ENCODE measurements around the gene MMP24.
"Not testable (repeated sequence)": the region's sequence is repeated elsewhere in the genome, so short reads cannot be mapped to it uniquely, and the experiment has no call there.

Gene MMP24

DNA sequence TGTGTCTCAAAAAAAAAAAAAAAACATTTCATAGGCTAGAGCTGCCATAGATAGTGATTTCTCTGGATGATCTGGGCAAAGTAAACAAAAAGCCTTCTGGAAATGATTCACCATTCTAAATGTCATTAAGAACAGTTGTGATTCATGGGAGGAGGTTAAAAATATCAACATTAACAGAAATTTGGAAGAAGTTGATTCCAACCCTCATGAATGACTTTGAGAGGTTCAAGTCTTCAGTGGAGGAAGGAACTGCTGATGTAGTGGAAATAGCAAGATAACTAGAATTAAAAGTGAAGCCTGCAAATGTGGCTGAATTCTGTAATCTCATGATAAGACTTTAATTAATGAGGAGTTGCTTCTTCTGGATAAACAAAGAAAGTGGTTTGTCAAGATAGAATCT lies 26.8 kb upstream of the MMP24 start:
- DNase-seq (ENCODE audit: low spot score in 2 of 2) (no peak), ATAC-seq (ENCODE audit: low read depth) (no peak)
- Mint-ChIP-seq H3K36me3 (peaks cover 23% of the 10 kb centered on the region), H3K27ac (no peak overlapping the region), H3K4me3 (no peak overlapping the region), H3K27me3 (no peaks in the 10 kb centered on the region), H3K9me3 (peaks cover 9% of the 10 kb centered on the region), H3K4me1 (no peaks in the 10 kb centered on the region)

DNA sequence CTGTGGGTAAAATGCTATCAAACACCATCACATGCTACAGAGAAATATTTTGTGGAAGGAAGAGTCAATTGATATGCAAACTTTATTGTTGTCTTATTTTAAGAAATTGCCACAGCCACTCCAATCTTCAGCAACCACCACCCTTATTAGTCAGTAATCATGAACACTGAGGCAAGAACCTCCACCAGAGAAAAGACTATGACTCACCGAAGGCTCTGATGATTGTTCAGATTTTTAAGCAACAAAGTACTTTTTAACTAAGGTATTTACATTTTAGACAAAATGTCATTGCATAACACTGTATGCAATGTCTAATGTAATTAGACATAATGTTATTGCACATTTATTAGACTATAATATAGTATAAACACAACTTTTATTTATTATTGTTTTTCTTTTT lies 26.2 kb upstream of the MMP24 start:
- no peaks in the 10 kb centered on the region for H3K4me1 Mint-ChIP-seq
- peaks cover 21% of the 10 kb centered on the region for H3K36me3 Mint-ChIP-seq
- no peak overlapping the region for H3K27ac Mint-ChIP-seq
- no peak for ATAC-seq (ENCODE audit: low read depth)
- no peak overlapping the region for H3K4me3 Mint-ChIP-seq
- H3K27me3 Mint-ChIP-seq, result no peaks in the 10 kb centered on the region
- DNase-seq (ENCODE audit: low spot score in 2 of 2), result no peak
- H3K9me3 Mint-ChIP-seq, result peaks cover 8% of the 10 kb centered on the region

DNA sequence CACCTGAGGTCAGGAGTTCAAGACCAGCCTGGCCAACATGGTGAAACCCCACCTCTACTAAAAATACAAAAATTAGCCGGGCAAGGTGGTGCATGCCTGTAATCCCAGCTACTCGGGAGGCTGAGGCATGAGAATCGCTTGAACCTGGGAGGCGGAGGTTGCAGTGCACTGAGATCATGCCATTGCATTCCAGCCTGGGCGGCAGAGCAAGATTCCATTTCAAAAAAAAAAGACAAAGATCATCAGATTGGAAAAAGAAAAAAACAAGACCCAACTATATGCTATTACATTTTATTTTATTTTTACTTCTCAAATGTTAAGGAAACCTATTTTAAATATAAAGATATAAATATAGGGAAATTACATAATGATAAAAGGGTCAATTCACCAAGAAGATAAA lies 25.0 kb upstream of the MMP24 start:
- H3K36me3 Mint-ChIP-seq, result peaks cover 17% of the 10 kb centered on the region
- H3K4me1 Mint-ChIP-seq, result not testable (repeated sequence)

DNA sequence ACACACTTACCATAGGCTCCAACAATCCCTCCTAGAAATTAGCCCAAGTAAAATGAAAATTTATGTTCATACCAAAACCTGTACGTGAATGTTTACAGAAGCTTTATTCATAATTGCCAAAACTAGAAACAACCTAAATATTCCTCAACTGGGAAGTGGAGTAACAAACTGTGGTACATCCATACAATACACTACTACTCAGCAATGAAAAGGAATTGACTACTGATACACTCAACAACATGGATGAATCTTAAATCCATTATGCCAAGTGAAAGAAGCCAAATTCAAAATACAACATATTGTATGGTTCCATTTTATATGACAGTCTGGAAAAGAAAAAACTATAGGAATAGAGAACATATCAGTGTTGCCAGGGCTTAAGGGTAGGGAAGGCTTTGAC lies 19.7 kb upstream of the MMP24 start:
- peak overlapping the region; percentile 5 for H3K27ac Mint-ChIP-seq

More for the DNA sequence above, 25.0 kb upstream of the MMP24 start:
- not testable (repeated sequence) for H3K27me3 Mint-ChIP-seq; H3K9me3 Mint-ChIP-seq; H3K27ac Mint-ChIP-seq; ATAC-seq (ENCODE audit: low read depth); H3K4me3 Mint-ChIP-seq; DNase-seq (ENCODE audit: low spot score in 2 of 2)

DNA sequence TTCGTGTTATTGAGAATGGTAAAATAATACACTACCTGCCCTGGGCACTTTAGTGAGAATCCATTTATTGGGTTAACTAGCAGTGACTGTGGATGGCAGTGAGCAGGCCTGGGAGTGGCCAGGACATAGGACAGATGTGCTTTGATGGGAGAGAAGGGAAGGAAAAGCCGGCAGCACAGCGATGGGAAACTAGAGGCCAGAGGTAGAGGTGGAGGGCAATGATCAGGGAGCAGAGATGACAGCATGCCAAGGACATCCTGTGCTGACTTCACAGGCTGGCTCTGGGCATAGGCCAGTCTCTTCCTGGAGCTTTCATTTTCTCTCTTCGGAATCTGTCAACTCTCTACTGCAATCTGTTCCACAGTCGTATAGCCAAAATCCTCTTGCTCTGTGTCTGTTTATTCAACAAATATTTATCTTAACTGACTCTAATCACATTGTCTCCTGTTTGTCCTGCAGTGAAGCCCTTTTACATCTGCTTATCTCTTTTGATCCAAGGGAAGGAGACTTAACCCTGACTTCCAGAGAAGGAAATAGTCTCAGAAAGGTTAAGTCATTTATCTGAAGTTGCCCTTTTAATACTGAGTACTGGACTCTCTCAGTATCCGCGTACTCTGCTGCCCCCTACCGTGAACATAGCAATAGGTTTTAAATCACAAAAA lies 18.4 kb upstream of the MMP24 start:
- Mint-ChIP-seq H3K36me3 (peaks cover 5% of the 10 kb centered on the region), H3K27me3 (no peaks in the 10 kb centered on the region), H3K27ac (no peak overlapping the region), H3K9me3 (no peaks in the 10 kb centered on the region), H3K4me1 (no peaks in the 10 kb centered on the region), H3K4me3 (no peak overlapping the region)
- ATAC-seq (ENCODE audit: low read depth), result peak; percentile 94
- peak; percentile 71 to 80 for DNase-seq (ENCODE audit: low spot score in 2 of 2)

More for the DNA sequence above, 19.7 kb upstream of the MMP24 start:
- Mint-ChIP-seq H3K9me3 (no peaks in the 10 kb centered on the region), H3K4me3 (no peak overlapping the region), H3K4me1 (no peaks in the 10 kb centered on the region), H3K27me3 (no peaks in the 10 kb centered on the region), H3K36me3 (peaks cover 5% of the 10 kb centered on the region)
- ATAC-seq (ENCODE audit: low read depth), result no peak
- DNase-seq (ENCODE audit: low spot score in 2 of 2), result no peak

DNA sequence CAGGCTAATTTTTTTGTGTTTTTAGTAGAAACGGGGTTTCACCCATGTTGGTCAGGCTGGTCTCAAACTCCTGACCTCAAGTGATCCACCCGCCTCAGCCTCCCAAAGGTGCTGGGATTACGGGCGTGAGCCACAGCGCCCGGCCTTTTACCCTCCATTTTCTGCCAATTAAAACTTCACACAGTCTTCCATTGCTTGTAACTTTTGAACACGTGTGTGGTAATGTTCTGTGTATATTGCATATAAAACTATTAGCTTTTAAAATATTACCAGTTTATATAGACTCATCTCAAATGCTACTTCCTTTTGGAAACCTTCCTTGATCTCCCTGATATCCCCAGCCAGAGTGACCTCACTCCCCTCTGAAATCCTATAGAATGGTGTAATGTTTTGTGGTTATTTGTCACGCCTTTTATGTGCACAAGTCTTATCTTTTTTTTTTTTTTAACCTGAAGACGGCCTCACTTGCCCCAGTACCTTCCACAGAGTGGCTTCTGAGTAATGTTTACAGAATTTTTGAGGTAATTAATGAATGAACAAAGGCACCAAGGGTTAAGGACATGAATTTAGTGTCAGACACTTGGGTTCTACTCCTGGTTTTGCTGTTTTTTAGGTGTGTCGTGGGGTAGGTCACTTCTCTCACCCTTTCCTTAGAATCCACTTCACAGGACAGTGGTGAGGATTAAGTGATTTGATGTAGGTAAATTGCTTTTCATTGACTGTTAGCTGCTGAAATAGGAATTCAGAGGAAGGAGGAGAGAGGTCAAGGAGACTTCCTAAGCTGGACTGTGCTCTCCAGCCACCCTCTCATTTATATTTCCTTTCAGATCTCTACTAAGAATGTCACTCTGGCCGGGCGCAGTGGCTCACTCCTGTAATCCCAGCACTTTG lies 11.2 kb upstream of the MMP24 start:
- no peaks in the 10 kb centered on the region for H3K27me3 Mint-ChIP-seq
- H3K27ac Mint-ChIP-seq, result no peak overlapping the region
- H3K36me3 Mint-ChIP-seq, result peaks cover 15% of the 10 kb centered on the region
- no peaks in the 10 kb centered on the region for H3K9me3 Mint-ChIP-seq
- no peaks in the 10 kb centered on the region for H3K4me1 Mint-ChIP-seq
- ATAC-seq (ENCODE audit: low read depth) (no peak), DNase-seq (ENCODE audit: low spot score in 2 of 2) (no peak)
- no peak overlapping the region for H3K4me3 Mint-ChIP-seq

DNA sequence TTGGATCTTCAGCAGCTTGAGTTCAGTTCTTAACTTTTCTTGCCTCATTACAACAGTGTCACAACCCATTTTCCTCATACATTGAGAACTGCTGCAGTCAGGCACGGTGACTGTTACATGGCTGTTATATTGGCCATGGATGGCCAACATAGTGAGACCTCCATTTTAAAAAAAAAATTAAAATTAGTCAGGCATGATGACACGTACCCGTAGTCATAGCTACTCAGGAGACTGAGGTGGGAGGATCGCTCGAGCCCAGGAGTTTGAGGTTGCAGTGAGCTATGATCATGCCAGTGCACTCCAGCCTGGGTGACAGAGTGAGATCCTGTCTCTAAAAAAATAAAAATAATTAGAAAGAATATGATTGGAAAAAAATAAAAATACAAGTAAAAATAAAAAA lies 9.9 kb upstream of the MMP24 start:
- DNase-seq (ENCODE audit: low spot score in 2 of 2) (no peak), ATAC-seq (ENCODE audit: low read depth) (no peak)
- Mint-ChIP-seq H3K4me1 (no peaks in the 10 kb centered on the region), H3K27me3 (no peaks in the 10 kb centered on the region), H3K4me3 (no peak overlapping the region), H3K27ac (no peak overlapping the region), H3K9me3 (no peaks in the 10 kb centered on the region), H3K36me3 (peaks cover 15% of the 10 kb centered on the region)

DNA sequence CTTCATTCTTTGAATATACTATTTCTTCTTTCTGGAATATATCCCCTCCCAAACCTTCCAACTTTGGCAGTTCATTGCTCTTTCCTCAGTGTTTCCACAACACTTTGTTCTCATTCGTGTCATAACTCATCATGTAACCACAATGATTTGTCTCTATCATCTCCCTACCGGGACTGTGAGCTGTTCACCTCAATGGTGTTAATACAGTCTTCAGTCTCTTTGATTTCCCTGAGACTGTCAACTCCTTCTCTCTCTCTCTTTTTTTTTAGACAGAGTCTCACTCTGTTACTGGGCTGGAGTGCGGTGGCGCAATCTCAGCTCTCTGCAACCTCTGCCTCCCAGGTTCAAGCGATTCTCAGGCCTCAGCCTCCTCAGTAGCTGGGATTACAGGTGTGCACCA lies 2.5 kb upstream of the MMP24 start:
- H3K4me3 Mint-ChIP-seq, result no peak overlapping the region
- H3K27me3 Mint-ChIP-seq, result peaks cover 18% of the 10 kb centered on the region
- ATAC-seq (ENCODE audit: low read depth), result no peak
- DNase-seq (ENCODE audit: low spot score in 2 of 2), result no peak
- no peak overlapping the region for H3K27ac Mint-ChIP-seq
- peaks cover 14% of the 10 kb centered on the region for H3K36me3 Mint-ChIP-seq
- no peaks in the 10 kb centered on the region for H3K9me3 Mint-ChIP-seq
- H3K4me1 Mint-ChIP-seq, result peaks cover 8% of the 10 kb centered on the region

DNA sequence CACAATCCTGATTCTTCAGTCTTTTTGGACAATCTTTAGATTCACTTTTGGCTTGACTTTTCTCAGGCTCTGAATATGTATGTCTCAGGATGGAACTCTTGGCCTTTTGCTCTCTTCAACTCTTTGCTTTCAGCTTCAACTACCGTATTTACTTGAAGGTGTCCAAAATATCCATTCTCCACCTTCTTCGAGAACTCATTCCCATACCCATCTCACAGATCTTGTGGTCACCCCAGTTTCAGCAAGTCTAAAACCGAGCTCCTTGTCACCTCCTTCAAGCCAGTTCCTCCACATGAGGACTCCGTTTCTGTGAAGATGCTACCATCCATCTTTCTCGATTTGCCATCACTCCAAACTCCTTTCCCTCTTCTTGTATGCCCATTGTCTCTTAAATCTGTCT lies 2.0 kb upstream of the MMP24 start:
- H3K27me3 Mint-ChIP-seq, result peaks cover 20% of the 10 kb centered on the region

DNA sequence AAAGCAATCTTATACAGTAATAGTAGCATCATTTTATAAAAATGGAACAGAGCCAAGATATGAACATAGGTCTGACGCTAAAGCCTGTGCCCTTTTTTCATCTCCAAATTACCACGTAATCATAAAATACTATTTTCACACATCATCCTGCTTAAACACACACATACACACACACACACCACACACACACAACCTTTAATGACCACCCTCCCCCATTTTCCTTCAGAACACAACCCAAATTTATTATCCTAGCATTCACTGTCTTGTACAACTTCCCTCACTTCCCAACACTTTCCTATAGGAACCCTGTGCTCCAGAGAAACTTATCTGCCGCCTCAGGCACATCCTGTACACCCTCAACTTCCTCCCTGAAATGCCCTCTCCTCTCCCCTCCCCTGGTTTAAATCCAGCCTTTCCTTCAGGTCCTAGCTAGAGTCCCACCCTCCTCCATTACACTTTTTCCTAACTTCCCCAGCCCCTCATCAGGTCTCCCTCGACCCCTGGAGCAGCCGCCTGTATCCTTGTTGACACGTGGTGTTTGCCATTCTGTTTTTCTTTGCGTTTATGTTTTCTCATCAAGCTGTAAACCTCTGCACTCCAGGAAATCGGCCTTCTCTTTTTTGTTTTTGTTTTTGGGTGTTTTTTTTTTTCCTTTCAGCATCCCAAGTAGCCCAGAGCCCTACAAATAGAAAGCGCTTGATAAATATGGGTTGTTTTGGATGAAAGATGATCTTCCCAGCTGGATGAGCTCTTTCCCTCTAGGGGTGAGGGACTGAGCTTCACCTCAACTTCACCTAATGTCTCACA lies 968 bp upstream of the MMP24 start:
- DNase-seq (ENCODE audit: low spot score in 2 of 2), result no peak
- Mint-ChIP-seq H3K27ac (no peak overlapping the region), H3K9me3 (peaks cover 2% of the 10 kb centered on the region), H3K4me3 (peak overlapping the region; percentile 38), H3K27me3 (peaks cover 22% of the 10 kb centered on the region), H3K4me1 (peaks cover 8% of the 10 kb centered on the region), H3K36me3 (peaks cover 18% of the 10 kb centered on the region)
- ATAC-seq (ENCODE audit: low read depth), result no peak

More for the DNA sequence above, 2.0 kb upstream of the MMP24 start:
- peaks cover under 1% of the 10 kb centered on the region for H3K9me3 Mint-ChIP-seq
- no peak overlapping the region for H3K4me3 Mint-ChIP-seq
- DNase-seq (ENCODE audit: low spot score in 2 of 2) (no peak), ATAC-seq (ENCODE audit: low read depth) (no peak)
- H3K4me1 Mint-ChIP-seq, result peaks cover 8% of the 10 kb centered on the region
- no peak overlapping the region for H3K27ac Mint-ChIP-seq
- peaks cover 14% of the 10 kb centered on the region for H3K36me3 Mint-ChIP-seq

DNA sequence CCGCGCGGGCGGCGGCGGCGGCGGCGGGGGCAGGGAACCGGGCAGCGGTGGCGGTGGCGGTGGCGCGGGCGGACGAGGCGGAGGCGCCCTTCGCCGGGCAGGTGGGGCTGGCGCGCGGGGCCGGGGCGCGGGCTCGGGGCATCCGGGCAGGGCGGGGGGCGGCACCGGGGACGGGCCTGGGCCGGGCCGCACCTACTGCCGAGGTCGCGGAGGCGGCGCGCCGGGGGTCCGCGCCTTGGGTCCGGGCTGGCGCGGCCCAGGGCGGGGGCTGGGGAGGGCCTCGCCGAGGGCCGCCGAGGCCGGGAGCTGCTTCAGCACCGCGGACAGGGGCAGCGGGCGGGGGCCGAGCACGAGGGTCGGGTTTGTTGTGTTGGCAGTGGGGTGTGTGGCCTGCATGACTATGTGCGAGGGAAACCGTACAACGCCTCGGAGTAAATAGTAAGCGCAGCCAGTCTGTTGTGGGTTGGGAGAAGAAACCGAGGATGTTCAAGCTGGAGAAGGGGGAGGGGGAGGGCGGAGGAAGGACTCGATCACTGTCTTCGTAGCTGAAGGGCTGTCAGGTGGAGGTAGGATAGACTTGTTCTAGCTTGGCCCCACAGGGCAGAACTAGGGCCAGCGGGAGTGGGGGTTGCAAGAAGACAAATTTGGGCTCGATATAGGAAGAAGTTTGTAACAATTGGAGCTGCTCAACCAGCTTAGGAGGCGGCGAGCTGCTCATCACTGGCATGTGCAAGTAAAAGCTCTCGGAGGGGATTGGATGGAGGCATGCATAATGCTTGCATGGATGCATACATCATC lies 593 bp downstream of the MMP24 start:
- Mint-ChIP-seq H3K9me3 (peaks cover 2% of the 10 kb centered on the region), H3K36me3 (peaks cover 28% of the 10 kb centered on the region), H3K27ac (no peak overlapping the region), H3K4me3 (peak overlapping the region; percentile 63), H3K4me1 (peaks cover 8% of the 10 kb centered on the region), H3K27me3 (peaks cover 22% of the 10 kb centered on the region)
- ATAC-seq (ENCODE audit: low read depth), result peak; percentile 70
- peak; percentile 31 to 46 for DNase-seq (ENCODE audit: low spot score in 2 of 2)

DNA sequence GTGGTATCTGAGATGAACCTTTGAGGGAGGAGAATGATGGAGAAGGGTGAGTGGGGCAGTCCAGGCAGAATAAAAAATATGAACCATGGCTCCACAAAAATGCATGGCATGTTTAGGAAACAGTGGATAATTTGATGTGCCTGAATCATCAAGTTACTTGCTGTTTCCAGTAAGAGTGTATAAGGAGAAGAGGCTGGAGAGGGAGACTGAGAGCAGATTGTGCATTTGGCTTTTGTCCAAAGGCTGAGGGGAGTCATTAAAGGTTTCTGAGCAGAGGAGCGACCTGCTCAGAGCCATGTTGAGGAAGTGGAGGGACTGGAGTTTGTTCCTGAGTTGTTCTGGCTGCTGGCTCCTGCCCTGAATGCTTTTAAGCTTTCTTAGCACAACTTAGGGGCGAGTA lies 6.1 kb downstream of the MMP24 start:
- peaks cover 46% of the 10 kb centered on the region for H3K36me3 Mint-ChIP-seq
- ATAC-seq (ENCODE audit: low read depth) (no peak), DNase-seq (ENCODE audit: low spot score in 2 of 2) (no peak)
- H3K27me3 Mint-ChIP-seq, result peaks cover 18% of the 10 kb centered on the region
- H3K27ac Mint-ChIP-seq, result no peak overlapping the region
- H3K4me1 Mint-ChIP-seq, result no peaks in the 10 kb centered on the region
- peaks cover 2% of the 10 kb centered on the region for H3K9me3 Mint-ChIP-seq
- no peak overlapping the region for H3K4me3 Mint-ChIP-seq

DNA sequence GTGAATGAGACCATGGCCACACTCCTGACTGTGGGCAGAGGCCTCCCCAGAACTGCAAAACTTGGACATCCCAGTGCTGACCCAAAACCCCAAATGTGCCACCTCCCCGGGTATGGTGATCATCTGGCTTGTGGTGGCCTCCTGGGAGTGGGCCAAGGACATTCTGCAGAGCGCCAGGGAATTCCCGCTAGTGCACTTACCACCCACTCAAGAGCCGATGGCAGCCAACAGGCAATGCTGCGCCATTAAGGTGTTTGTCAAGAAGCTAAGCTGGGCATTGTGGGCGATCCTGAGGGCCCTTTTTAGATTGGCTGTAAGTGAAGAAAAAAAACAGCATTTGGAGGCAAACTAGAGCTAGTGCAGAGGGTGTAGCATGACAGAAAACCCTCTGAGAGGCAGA lies 9.4 kb downstream of the MMP24 start:
- Mint-ChIP-seq H3K4me3 (no peak overlapping the region), H3K4me1 (no peaks in the 10 kb centered on the region), H3K27me3 (peaks cover 19% of the 10 kb centered on the region), H3K27ac (no peak overlapping the region), H3K9me3 (no peaks in the 10 kb centered on the region), H3K36me3 (peaks cover 44% of the 10 kb centered on the region)
- no peak for DNase-seq (ENCODE audit: low spot score in 2 of 2)
- no peak for ATAC-seq (ENCODE audit: low read depth)

Measured in memory B cell (primary cell).